PC-9 (cell line): Measurements from ENCODE around the gene WWC2.

Experiments
- CTCF ChIP-seq: fragments of 200-600 bp; sonication (generic); conservative IDR thresholded peaks from 2 replicates; pipeline ENCODE4 v1.6.1; 2017; ENCODE audit warnings: mixed run types, antibody characterized with exemption, mild to moderate bottlenecking, moderate library complexity
- EZH2 ChIP-seq: fragments of 200-600 bp; sonication (generic); IDR thresholded peaks from 2 replicates; pipeline ENCODE4 v1.8.0; 2017; ENCODE audit warnings: antibody characterized with exemption, low read depth

GRCh38 chr4:183205709-183206108 is 106.7 kb downstream of the WWC2 start:
- TF ChIP-seq CTCF: no peak
- no peak for TF ChIP-seq EZH2
